Esophagus muscularis mucosa (tissue), 4 donors: Measurements from ENCODE around the gene AUP1. TPM values are rescaled to one million over a fixed set of nuclear protein-coding genes. Genes with fewer than 3 reads are reported as not detected.
A peak's percentile ranks its signal among the peaks of the same experiment; 100 is the strongest.

Experiments
- DNase-seq: peaks from one replicate; pipeline ENCODE4 v3.0.0-alpha.2; 2017; ENCODE audit errors: extremely low spot score
- H3K27ac ChIP-seq, 4 donors: fragments of 200-600 bp; sonication (generic); replicated peaks in 1 of 4; 1 replicate in 3 of 4; 2 replicates in 1 of 4; pipeline ENCODE4 v1.5.1; 2016 to 2019; ENCODE audit warnings: mild to moderate bottlenecking in 1 of 4
- H3K27me3 ChIP-seq, 4 donors: fragments of 200-600 bp; sonication (generic); one replicate each; pipeline versions ENCODE4 v1.5.1 to v1.6.0; 2016 to 2019
- H3K36me3 ChIP-seq, 4 donors: fragments of 200-600 bp; sonication (generic); one replicate each; pipeline ENCODE4 v1.5.1; 2016 to 2019
- H3K4me1 ChIP-seq, 4 donors: fragments of 200-600 bp; sonication (generic); one replicate each; pipeline ENCODE4 v1.5.1; 2016 to 2019
- H3K4me3 ChIP-seq, 4 donors: fragments of 200-600 bp; sonication (generic); 1 replicate in 2 of 4; 2 replicates in 2 of 4; pipeline ENCODE4 v1.5.1; 2016 to 2019; ENCODE audit warnings: mild to moderate bottlenecking in 4 of 4, moderate library complexity in 1 of 4
- H3K9me3 ChIP-seq, 4 donors: fragments of 200-600 bp; sonication (generic); 1 replicate in 3 of 4; 2 replicates in 1 of 4; pipeline ENCODE4 v1.5.1; 2016 to 2019
- EP300 ChIP-seq: sonication (generic); formaldehyde crosslinking; IDR thresholded peaks from one replicate; pipeline ENCODE4 v1.6.1; 2017; ENCODE audit warnings: antibody characterized with exemption
- POLR2A ChIP-seq: fragments of 450-650 bp; IDR thresholded peaks from one replicate; pipeline ENCODE4 v1.6.1; 2017; ENCODE audit warnings: antibody characterized with exemption, moderate library complexity, mild to moderate bottlenecking, low read depth
- POLR2AphosphoS5 ChIP-seq, 2 donors: sonication (generic); formaldehyde crosslinking; IDR thresholded peaks; one replicate each; pipeline ENCODE4 v1.6.1; 2017; ENCODE audit warnings: antibody characterized with exemption in 2 of 2
- WGBS: methylation state at CpG from one replicate; pipeline ENCODE4 v1.1.5; 2018; 5-methylcytosine and 5-hydroxymethylcytosine counted together
- intact Hi-C: fragments of 100-400 bp; cut with DNase I; formaldehyde crosslinking; loops from one replicate; pipeline ENCODE4 v1.15.1; 2023
- total RNA-seq, 4 donors: library from RNA; depleted of rRNA; stranded (reverse); fragments of >200 nt; gene quantifications; one replicate each; pipeline versions ENCODE4 v1.1.0 to v1.2.1, GENCODE V29; 2016
- TF ChIP-seq, protein P1 (sequence below), 3 experiments: fragments of 200-600 bp in 2 of 3; fragments of 450-650 bp in 1 of 3; sonication (generic) in 2 of 3; IDR thresholded peaks; one replicate each; pipeline ENCODE4 v1.5.1; 2017 to 2019; ENCODE audit warnings: antibody characterized with exemption in 3 of 3, mild to moderate bottlenecking in 2 of 3, moderate library complexity in 1 of 3

Gene AUP1
- total RNA-seq, 4 donors from 2014 or later: 83.6 to 95.1 (median 89.6) TPM

DNA sequence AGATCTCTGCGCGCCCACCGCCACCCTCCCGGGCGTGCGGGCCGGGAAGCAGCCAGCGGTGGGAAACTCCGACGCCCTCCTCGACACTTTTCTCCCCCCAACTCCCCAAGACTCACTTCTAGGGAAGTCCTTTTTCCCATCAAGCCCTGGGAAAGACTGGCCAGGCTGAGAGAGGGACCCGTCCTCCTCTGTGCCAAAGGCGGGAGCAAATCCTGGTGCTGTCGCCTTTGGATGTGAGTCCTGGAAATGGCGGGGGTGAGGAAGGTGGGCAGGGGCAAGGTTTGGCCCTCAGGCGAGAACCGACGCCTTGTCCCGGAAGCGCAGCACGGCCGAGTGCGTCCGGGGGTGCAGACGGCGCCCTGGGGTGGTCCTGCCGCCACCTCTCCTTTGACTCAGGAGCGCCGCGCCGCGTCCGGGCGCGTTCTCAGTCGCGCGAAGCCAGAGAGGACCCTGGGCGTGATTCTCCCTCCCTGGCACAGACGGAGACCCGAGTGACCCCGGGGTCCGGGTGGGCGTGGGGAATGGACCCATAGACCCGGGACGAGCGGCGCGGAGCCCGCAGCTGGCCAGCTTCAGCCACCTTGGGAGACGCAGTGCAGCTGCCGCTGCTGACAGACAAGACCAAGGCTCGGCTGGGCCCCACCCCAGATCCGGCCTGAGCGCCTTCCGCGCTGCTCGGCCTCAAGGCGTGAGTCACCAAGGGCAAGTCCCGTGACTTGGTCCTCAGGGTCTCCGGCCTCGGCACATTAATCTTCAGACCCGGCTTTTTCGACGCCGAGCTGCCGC, 26.6 kb downstream of the AUP1 start:
- Histone ChIP-seq H3K9me3 (no peaks in the 10 kb centered on the region), H3K4me1 (peaks cover 52 to 74% (median 68%) of the 10 kb centered on the region in 4 donors), H3K36me3 (peaks cover 0 to 21% (median 18%) of the 10 kb centered on the region in 4 donors), H3K4me3 (peak overlapping the region; percentile 52 to 66 (median 56)), H3K27ac (peak overlapping the region; percentile 58 to 77 (median 72)), H3K27me3 (peaks cover 0 to 81% (median 44%) of the 10 kb centered on the region in 4 donors)
- 29% methylated on average over 11 of the region's 67 CpGs for WGBS
- peak; percentile 96 for DNase-seq
- intact Hi-C loops: loop anchor here (2.0 kb wide), 1 partner anchor 26 kb away; the partner anchor contains the start of genes AUP1 and HTRA2
- TF ChIP-seq, protein P1, sequence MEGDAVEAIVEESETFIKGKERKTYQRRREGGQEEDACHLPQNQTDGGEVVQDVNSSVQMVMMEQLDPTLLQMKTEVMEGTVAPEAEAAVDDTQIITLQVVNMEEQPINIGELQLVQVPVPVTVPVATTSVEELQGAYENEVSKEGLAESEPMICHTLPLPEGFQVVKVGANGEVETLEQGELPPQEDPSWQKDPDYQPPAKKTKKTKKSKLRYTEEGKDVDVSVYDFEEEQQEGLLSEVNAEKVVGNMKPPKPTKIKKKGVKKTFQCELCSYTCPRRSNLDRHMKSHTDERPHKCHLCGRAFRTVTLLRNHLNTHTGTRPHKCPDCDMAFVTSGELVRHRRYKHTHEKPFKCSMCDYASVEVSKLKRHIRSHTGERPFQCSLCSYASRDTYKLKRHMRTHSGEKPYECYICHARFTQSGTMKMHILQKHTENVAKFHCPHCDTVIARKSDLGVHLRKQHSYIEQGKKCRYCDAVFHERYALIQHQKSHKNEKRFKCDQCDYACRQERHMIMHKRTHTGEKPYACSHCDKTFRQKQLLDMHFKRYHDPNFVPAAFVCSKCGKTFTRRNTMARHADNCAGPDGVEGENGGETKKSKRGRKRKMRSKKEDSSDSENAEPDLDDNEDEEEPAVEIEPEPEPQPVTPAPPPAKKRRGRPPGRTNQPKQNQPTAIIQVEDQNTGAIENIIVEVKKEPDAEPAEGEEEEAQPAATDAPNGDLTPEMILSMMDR (IDR thresholded peaks at IDR 0.05): peak in 1 of 3 experiments; percentile 19
- TF ChIP-seq EP300 (no peak), POLR2AphosphoS5 (IDR thresholded peaks at IDR 0.05) (peak; percentile 74 to 77), POLR2A (peak; percentile 32)

DNA sequence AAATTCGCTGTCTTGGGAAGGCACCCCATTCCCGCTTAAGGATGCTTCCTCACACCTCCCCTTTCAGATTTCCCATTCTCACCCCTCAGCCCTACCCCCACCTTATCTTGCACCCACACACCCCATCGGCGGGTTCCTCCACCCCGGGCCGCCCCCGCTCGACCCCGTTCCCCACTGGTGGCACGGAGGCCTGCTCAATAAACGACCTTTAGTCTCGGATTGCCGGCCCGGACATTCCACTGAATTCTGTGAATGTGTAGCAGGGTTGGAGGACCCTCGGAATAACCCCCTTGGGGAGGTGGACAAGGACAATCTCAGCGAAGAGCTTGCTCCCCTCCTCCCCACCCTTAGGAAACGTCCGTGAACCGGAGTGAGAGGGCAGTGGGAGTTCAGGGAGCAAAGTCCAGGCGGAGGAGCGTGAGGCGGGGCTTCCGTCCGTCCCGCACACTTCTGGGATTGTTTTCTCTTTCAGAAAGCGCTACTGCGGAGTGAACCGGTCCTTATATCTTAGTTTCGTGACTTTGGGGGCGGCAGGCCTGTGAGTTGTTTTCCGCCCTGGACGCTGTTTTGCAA, 27.3 kb downstream of the AUP1 start:
- peak overlapping the region; percentile 52 to 66 (median 56) for H3K4me3 ChIP-seq
- DNase-seq: no peak
- 32% methylated on average over 31 of the region's 32 CpGs for WGBS

DNA sequence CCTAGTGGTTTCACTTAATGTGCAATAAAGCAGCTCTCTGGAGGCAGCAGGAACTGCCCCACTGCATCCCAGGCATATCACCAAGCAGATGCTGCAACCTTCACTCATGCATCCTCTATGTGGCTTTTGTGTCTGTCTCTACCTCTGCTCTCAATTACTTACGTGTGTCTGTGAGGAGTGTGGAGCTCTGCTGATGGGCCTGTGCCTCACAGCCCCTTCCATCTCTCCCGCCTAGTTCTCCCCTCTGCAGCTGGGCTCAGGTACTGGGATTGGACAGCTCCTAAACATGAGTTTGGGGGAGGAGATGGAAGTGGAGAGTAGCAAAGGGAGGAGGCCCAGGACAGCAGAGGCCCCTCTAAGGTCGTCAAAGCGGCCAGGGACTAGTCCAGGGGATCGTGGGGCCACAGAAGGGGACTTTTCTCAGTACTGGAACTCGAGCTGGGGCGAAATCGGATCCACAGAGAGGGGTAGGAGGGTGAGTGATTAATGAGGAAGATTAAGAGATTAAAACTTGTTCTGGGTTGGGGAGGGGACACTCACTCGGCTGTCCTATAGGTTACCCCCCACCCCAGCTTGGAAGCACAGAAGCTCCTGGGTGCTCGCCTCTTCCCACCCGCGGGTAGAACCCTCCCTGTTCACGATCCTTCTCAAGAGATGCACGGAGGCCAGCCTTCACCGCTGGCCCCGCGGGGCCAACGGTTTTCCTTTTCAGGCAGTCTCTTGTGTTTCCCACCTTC, 28.0 kb downstream of the AUP1 start:
- Histone ChIP-seq H3K36me3 (peaks cover 0 to 21% (median 18%) of the 10 kb centered on the region in 4 donors), H3K4me3 (peak overlapping the region in 1 of 4 donors; percentile 56), H3K27me3 (peaks cover 0 to 93% (median 51%) of the 10 kb centered on the region in 4 donors), H3K27ac (no peak overlapping the region), H3K4me1 (peaks cover 55 to 72% (median 67%) of the 10 kb centered on the region in 4 donors), H3K9me3 (no peaks in the 10 kb centered on the region)
- intact Hi-C loops: loop anchor here (2.0 kb wide), 1 partner anchor 27 kb away; the partner anchor contains the start of genes AUP1 and HTRA2
- TF ChIP-seq, protein P1 (IDR thresholded peaks at IDR 0.05): no peak
- TF ChIP-seq POLR2A: no peak
- no peak for TF ChIP-seq POLR2AphosphoS5 (IDR thresholded peaks at IDR 0.05)
- TF ChIP-seq EP300: no peak
- no peak for DNase-seq
- 79% methylated on average over 18 of the region's 18 CpGs for WGBS

More for the DNA sequence above, 27.3 kb downstream of the AUP1 start:
- H3K9me3 ChIP-seq: no peaks in the 10 kb centered on the region
- intact Hi-C loops: loop anchor here (2.0 kb wide), 1 partner anchor 27 kb away; the partner anchor contains the start of genes AUP1 and HTRA2
- peaks cover 0 to 87% (median 50%) of the 10 kb centered on the region in 4 donors for H3K27me3 ChIP-seq
- H3K4me1 ChIP-seq: peaks cover 57 to 78% (median 73%) of the 10 kb centered on the region in 4 donors
- peak overlapping the region; percentile 58 to 77 (median 72) for H3K27ac ChIP-seq
- H3K36me3 ChIP-seq: peaks cover 0 to 21% (median 18%) of the 10 kb centered on the region in 4 donors
- TF ChIP-seq POLR2A (no peak), POLR2AphosphoS5 (IDR thresholded peaks at IDR 0.05) (no peak), EP300 (no peak)
- TF ChIP-seq, protein P1 (IDR thresholded peaks at IDR 0.05): no peak

DNA sequence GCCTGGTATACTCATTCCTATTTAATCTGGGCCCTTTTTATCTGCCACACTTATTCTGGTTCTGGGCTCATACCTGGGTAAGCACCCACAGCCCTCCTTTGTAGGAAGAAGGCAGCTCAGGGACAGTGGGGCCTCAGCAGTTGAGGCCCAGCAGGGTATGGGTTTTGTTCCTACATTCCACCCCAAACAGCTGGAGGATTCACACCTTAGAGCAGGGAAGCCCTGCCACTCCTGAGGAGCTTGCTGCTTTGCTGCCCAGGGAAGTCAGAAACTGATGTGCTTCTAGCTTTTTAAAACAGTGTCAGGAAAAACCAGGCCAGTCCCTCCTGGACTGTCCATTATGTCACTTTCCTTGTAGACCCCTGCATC, 28.9 kb downstream of the AUP1 start:
- H3K4me3 ChIP-seq: no peak overlapping the region
- no peak for DNase-seq
- intact Hi-C loops: no loop called here
- TF ChIP-seq EP300 (no peak), POLR2AphosphoS5 (IDR thresholded peaks at IDR 0.05) (no peak), POLR2A (no peak)
- TF ChIP-seq, protein P1 (IDR thresholded peaks at IDR 0.05): no peak
- H3K27ac ChIP-seq: no peak overlapping the region
- H3K4me1 ChIP-seq: peaks cover 46 to 63% (median 58%) of the 10 kb centered on the region in 4 donors
- peaks cover 0 to 85% (median 51%) of the 10 kb centered on the region in 4 donors for H3K27me3 ChIP-seq
- H3K36me3 ChIP-seq: peaks cover 0 to 13% (median 11%) of the 10 kb centered on the region in 4 donors
- no peaks in the 10 kb centered on the region for H3K9me3 ChIP-seq
